H9 (cell line): ENCODE data around the gene ENHO. TPM values are rescaled to one million over a fixed set of nuclear protein-coding genes. Genes with fewer than 3 reads are reported as not detected.
"Not testable (repeated sequence)": the region's sequence is repeated elsewhere in the genome, so short reads cannot be mapped to it uniquely, and the experiment has no call there.

ENCODE experiments used
- DNase-seq: peaks from one replicate; pipeline ENCODE4 v3.0.0-alpha.2; 2017
- H2AFZ ChIP-seq: one replicate; pipeline ENCODE4 v1.6.1; 2013; ENCODE audit warnings: mild to moderate bottlenecking, low read length, control low read depth, moderate library complexity
- H2AK5ac ChIP-seq: 2 replicates; pipeline ENCODE4 v1.6.1; 2013; ENCODE audit warnings: low read length, control low read depth, mixed read lengths; ENCODE audit not compliant: insufficient read length
- H2BK120ac ChIP-seq: one replicate; pipeline ENCODE4 v1.6.1; 2013; ENCODE audit warnings: low read depth, mild to moderate bottlenecking, low read length, control low read depth, inconsistent platforms; ENCODE audit not compliant: poor library complexity, severe bottlenecking
- H2BK12ac ChIP-seq: 2 replicates; pipeline ENCODE4 v1.6.1; 2013; ENCODE audit warnings: low read length, control low read depth, mixed read lengths, low read depth; ENCODE audit not compliant: insufficient read length
- H2BK15ac ChIP-seq: 2 replicates; pipeline ENCODE4 v1.6.1; 2013; ENCODE audit warnings: low read depth, low read length, control low read depth
- H2BK20ac ChIP-seq: one replicate; pipeline ENCODE4 v1.6.1; 2013; ENCODE audit warnings: low read depth, mild to moderate bottlenecking, low read length, control low read depth, inconsistent platforms; ENCODE audit not compliant: poor library complexity, severe bottlenecking
- H2BK5ac ChIP-seq: 2 replicates; pipeline ENCODE4 v1.6.1; 2013; ENCODE audit warnings: low read length, control low read depth, mixed read lengths; ENCODE audit not compliant: insufficient read length
- H3K14ac ChIP-seq: 2 replicates; pipeline ENCODE4 v1.6.1; 2013; ENCODE audit warnings: low read length, control low read depth; ENCODE audit not compliant: insufficient read depth
- H3K18ac ChIP-seq: 2 replicates; pipeline ENCODE4 v1.6.1; 2013; ENCODE audit warnings: low read depth, mild to moderate bottlenecking, mixed read lengths, low read length, control low read depth; ENCODE audit not compliant: insufficient read length
- H3K23ac ChIP-seq: 2 replicates; pipeline ENCODE4 v1.6.1; 2013; ENCODE audit warnings: low read length, control low read depth, mixed read lengths, low read depth; ENCODE audit not compliant: insufficient read length
- H3K23me2 ChIP-seq: 2 replicates; pipeline ENCODE4 v1.6.1; 2013; ENCODE audit warnings: low read depth, mild to moderate bottlenecking, mixed read lengths, low read length, control low read depth; ENCODE audit not compliant: insufficient read length, poor library complexity, severe bottlenecking
- H3K27ac ChIP-seq: 2 replicates; pipeline ENCODE4 v1.5.1; 2013; ENCODE audit warnings: low read length, control low read depth, mixed read lengths, low read depth; ENCODE audit not compliant: insufficient read length
- H3K27me3 ChIP-seq: 2 replicates; pipeline ENCODE4 v1.6.1; 2013; ENCODE audit warnings: low read length, control low read depth, inconsistent platforms; ENCODE audit not compliant: insufficient read depth
- H3K4ac ChIP-seq: 2 replicates; pipeline ENCODE4 v1.6.1; 2013; ENCODE audit warnings: low read depth, mild to moderate bottlenecking, control low read depth, inconsistent platforms, low read length, moderate library complexity
- H3K4me1 ChIP-seq: 2 replicates; pipeline ENCODE4 v1.6.1; 2013; ENCODE audit warnings: low read length, control low read depth, inconsistent platforms; ENCODE audit not compliant: insufficient read depth
- H3K4me2 ChIP-seq: 2 replicates; pipeline ENCODE4 v1.6.1; 2013; ENCODE audit warnings: low read length, control low read depth, mixed read lengths; ENCODE audit not compliant: insufficient read length, insufficient read depth
- H3K56ac ChIP-seq: 2 replicates; pipeline ENCODE4 v1.6.1; 2013; ENCODE audit warnings: low read depth, mild to moderate bottlenecking, mixed read lengths, low read length, control low read depth; ENCODE audit not compliant: insufficient read length
- H3K79me1 ChIP-seq: 2 replicates; pipeline ENCODE4 v1.6.1; 2013; ENCODE audit warnings: low read depth, mild to moderate bottlenecking, moderate library complexity, low read length, control low read depth, inconsistent platforms; ENCODE audit not compliant: insufficient read depth, poor library complexity, severe bottlenecking
- H3K79me2 ChIP-seq: 2 replicates; pipeline ENCODE4 v1.6.1; 2013; ENCODE audit warnings: low read length, control low read depth, inconsistent platforms; ENCODE audit not compliant: insufficient read depth
- H3K9ac ChIP-seq: 2 replicates; pipeline ENCODE4 v1.6.1; 2013; ENCODE audit warnings: low read length, control low read depth, mixed read lengths; ENCODE audit not compliant: insufficient read length; ENCODE audit errors: extremely low read depth
- H3K9me3 ChIP-seq: one replicate; pipeline ENCODE4 v1.6.1; 2013; ENCODE audit warnings: low read depth, low read length, inconsistent platforms; ENCODE audit not compliant: control insufficient read depth
- H3T11ph ChIP-seq: one replicate; pipeline ENCODE4 v1.6.1; 2013; ENCODE audit warnings: mild to moderate bottlenecking, low read length, control low read depth, inconsistent platforms
- H4K20me1 ChIP-seq: one replicate; pipeline ENCODE4 v1.6.1; 2013; ENCODE audit not compliant: control insufficient read depth, insufficient read length, insufficient read depth
- H4K5ac ChIP-seq: 2 replicates; pipeline ENCODE4 v1.6.1; 2013; ENCODE audit warnings: low read depth, mild to moderate bottlenecking, mixed read lengths, low read length, control low read depth; ENCODE audit not compliant: insufficient read length
- H4K8ac ChIP-seq: replicated peaks from 2 replicates; pipeline ENCODE4 v1.6.1; 2013; ENCODE audit warnings: low read length, control low read depth, mixed read lengths, low read depth; ENCODE audit not compliant: insufficient read length
- H4K91ac ChIP-seq: 2 replicates; pipeline ENCODE4 v1.6.1; 2013; ENCODE audit warnings: low read depth, mild to moderate bottlenecking, moderate library complexity, mixed read lengths, low read length, control low read depth; ENCODE audit not compliant: insufficient read length
- H3K27ac Mint-ChIP-seq, 3 experiments: 2 replicates in 2 of 3; 3 replicates in 1 of 3; pipeline ENCODE4 v1.8.0; 2020 to 2021; ENCODE audit warnings: mixed read lengths in 3 of 3, mild to moderate bottlenecking in 1 of 3, moderate library complexity in 1 of 3
- H3K27me3 Mint-ChIP-seq: 2 replicates; pipeline ENCODE4 v1.8.0; 2021; ENCODE audit warnings: low read depth, mild to moderate bottlenecking, moderate library complexity, mixed read lengths
- H3K36me3 Mint-ChIP-seq, 3 experiments: 2 replicates in 2 of 3; 3 replicates in 1 of 3; pipeline ENCODE4 v1.8.0; 2020 to 2021; ENCODE audit warnings: low read depth in 3 of 3, mixed read lengths in 3 of 3; ENCODE audit not compliant: insufficient read depth in 1 of 3
- H3K4me1 Mint-ChIP-seq, 2 experiments: 2 replicates each; pipeline ENCODE4 v1.8.0; 2020; ENCODE audit warnings: mixed read lengths in 2 of 2
- H3K4me3 Mint-ChIP-seq, 2 experiments: 2 replicates in 1 of 2; 3 replicates in 1 of 2; pipeline ENCODE4 v1.8.0; 2020 to 2021; ENCODE audit warnings: mild to moderate bottlenecking in 2 of 2, mixed read lengths in 2 of 2, moderate library complexity in 1 of 2
- H3K9me3 Mint-ChIP-seq, 2 experiments: 2 replicates in 1 of 2; 3 replicates in 1 of 2; pipeline ENCODE4 v1.8.0; 2020; ENCODE audit warnings: mild to moderate bottlenecking in 2 of 2, mixed read lengths in 2 of 2, moderate library complexity in 1 of 2
- CTCF ChIP-seq: fragments of 200-600 bp; sonication (generic); conservative IDR thresholded peaks from 3 replicates; pipeline ENCODE4 v1.8.0; 2021; ENCODE audit warnings: antibody characterized with exemption, mild to moderate bottlenecking
- WGBS: extraction: QIAGEN DNeasy Blood & Tissue Kit; methylation state at CpG from one replicate; pipeline ENCODE4 v1.1.7; 2013; ENCODE audit warnings: missing lambda C conversion rate, low lambda C conversion rate, mixed read lengths; ENCODE audit not compliant: insufficient read length; ENCODE audit errors: extremely low coverage; 5-methylcytosine and 5-hydroxymethylcytosine counted together
- total RNA-seq: library from RNA; stranded (reverse); gene quantifications from 2 replicates; pipeline ENCODE4 v1.2.1, GENCODE V29; 2021

Gene ENHO
- total RNA-seq, 1 experiment from 2014 or later = 14.5 TPM

- Mint-ChIP-seq H3K4me3 (no peak overlapping the region; a peak in 1 of 5 replicates), H3K27me3 (peaks cover 35% of the 10 kb centered on the region), H3K4me1 (peaks cover 3% of the 10 kb centered on the region in 2 experiments; a peak in 3 of 4 replicates), H3K27ac (peak overlapping the region in 1 of 3 experiments; percentile 8; a peak in 1 of 7 replicates), H3K36me3 (peaks cover 0 to 9% (median 2%) of the 10 kb centered on the region in 3 experiments; a peak in 3 of 7 replicates), H3K9me3 (peaks cover 17 to 20% of the 10 kb centered on the region in 2 experiments)
- Histone ChIP-seq H4K20me1 (no peaks in the 10 kb centered on the region), H3K4ac (no peak overlapping the region), H2BK12ac (no peak overlapping the region), H4K5ac (no peak overlapping the region), H2BK120ac (no peak overlapping the region), H3K9me3 (peaks cover 13% of the 10 kb centered on the region), H3K9ac (no peak overlapping the region), H2BK5ac (no peak overlapping the region), H3T11ph (no peak overlapping the region), H3K79me1 (no peaks in the 10 kb centered on the region), H3K18ac (no peak overlapping the region), H2BK20ac (no peak overlapping the region), H2AFZ (no peak overlapping the region), H3K56ac (no peak overlapping the region), H4K8ac (no peak overlapping the region), H2BK15ac (no peak overlapping the region), H3K4me1 (no peaks in the 10 kb centered on the region), H3K23me2 (no peaks in the 10 kb centered on the region), H3K27ac (no peak overlapping the region), H3K27me3 (no peaks in the 10 kb centered on the region; the same call in 1 of the 2 replicates), H3K4me2 (no peak overlapping the region), H3K14ac (no peak overlapping the region), H3K79me2 (no peaks in the 10 kb centered on the region), H2AK5ac (no peak overlapping the region), H3K23ac (no peak overlapping the region), H4K91ac (no peak overlapping the region)
- no CpG with 5 or more reads among the region's 7 CpGs for WGBS
- DNase-seq = no peak
- TF ChIP-seq CTCF = no peak
Observed at GRCh38 chr9:34536685-34537084, 13.9 kb upstream of the ENHO start.

- not testable (repeated sequence) for H3K27me3 ChIP-seq, H2BK120ac ChIP-seq, H2BK15ac ChIP-seq, H4K5ac ChIP-seq, DNase-seq, H3K36me3 Mint-ChIP-seq, H2BK20ac ChIP-seq, H3K27ac ChIP-seq, H3K23ac ChIP-seq, H3T11ph ChIP-seq, H3K4me1 Mint-ChIP-seq, H4K91ac ChIP-seq, H3K27ac Mint-ChIP-seq, H3K79me1 ChIP-seq, H3K4ac ChIP-seq, H3K56ac ChIP-seq, H3K4me2 ChIP-seq, H3K9ac ChIP-seq, H4K8ac ChIP-seq, H3K18ac ChIP-seq, H4K20me1 ChIP-seq, H3K79me2 ChIP-seq, H3K23me2 ChIP-seq, H3K14ac ChIP-seq, H3K4me3 Mint-ChIP-seq, H3K4me1 ChIP-seq, H2AK5ac ChIP-seq, H2BK12ac ChIP-seq, H2AFZ ChIP-seq, H2BK5ac ChIP-seq
- Mint-ChIP-seq H3K27me3 (peaks cover 71% of the 10 kb centered on the region), H3K9me3 (peaks cover 25 to 28% of the 10 kb centered on the region in 2 experiments)
- WGBS = no CpG with 5 or more reads among the region's 8 CpGs
- H3K9me3 ChIP-seq = peaks cover 13% of the 10 kb centered on the region
Observed at GRCh38 chr9:34532041-34532440, 9.3 kb upstream of the ENHO start.
